Fibroblast of lung (primary cell): ENCODE results near the gene MORN1.

Experiments
- EZH2 ChIP-seq: IDR thresholded peaks from 2 replicates; pipeline ENCODE4 v1.5.1; 2012; ENCODE audit warnings: low read length, control low read depth, mild to moderate bottlenecking; ENCODE audit errors: missing control alignments
- TF ChIP-seq, protein P1 (sequence below), 2 donors: IDR thresholded peaks in 1 of 2; conservative IDR thresholded peaks in 1 of 2; 1 replicate in 1 of 2; 2 replicates in 1 of 2; pipeline ENCODE4 v1.5.1; 2011 to 2012; ENCODE audit warnings: low read length in 2 of 2, control low read depth in 1 of 2, inconsistent platforms in 1 of 2, low read depth in 1 of 2, mild to moderate bottlenecking in 1 of 2

DNA sequence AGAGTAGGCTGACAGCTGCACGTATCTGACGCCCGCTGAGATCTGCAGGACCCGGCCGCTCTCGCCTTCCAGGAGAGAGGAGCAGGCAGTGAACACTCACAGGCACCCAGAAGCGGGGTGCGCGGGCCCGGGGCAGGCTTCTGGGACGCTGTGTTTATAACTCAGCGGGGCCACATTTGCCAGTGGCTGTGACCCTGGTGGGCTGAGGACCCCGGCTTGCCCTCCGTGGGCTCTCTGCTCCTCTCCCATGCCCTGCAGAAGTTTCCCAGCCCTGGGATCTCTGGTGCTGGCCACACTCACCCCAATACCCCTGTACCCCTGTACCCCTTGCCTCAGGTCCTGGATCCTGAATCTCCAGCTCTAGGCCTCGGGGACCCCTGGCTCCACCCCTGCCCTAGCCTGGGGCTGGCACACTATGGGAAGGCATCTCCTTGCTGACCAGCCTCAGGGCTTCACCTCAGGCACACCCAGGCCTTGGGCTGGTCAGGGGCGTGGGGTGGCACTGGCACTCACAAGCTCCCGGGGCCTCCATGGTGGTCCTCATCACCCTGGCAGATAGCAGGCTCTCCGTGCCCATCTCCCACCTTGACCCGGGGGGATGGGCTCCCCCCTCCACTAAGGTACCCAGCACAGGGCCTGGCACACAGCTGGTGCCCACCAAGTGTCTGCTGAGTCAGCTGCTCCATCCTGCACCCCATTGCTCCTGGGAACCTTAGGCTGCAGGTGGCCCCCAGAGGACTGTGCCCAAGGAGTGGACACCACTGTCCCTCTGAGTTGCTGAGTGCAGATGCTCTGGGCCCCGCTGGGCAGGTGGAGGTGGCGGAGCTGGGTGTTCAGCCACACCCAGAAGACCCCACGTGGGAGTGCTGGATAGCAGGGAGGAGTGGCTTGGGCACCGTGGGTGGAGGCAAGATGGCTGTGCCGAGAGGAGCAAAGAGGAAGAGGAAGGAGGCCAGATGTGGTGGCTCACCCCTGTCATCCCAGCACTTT is 32.4 kb downstream of the MORN1 start:
- TF ChIP-seq, protein P1, sequence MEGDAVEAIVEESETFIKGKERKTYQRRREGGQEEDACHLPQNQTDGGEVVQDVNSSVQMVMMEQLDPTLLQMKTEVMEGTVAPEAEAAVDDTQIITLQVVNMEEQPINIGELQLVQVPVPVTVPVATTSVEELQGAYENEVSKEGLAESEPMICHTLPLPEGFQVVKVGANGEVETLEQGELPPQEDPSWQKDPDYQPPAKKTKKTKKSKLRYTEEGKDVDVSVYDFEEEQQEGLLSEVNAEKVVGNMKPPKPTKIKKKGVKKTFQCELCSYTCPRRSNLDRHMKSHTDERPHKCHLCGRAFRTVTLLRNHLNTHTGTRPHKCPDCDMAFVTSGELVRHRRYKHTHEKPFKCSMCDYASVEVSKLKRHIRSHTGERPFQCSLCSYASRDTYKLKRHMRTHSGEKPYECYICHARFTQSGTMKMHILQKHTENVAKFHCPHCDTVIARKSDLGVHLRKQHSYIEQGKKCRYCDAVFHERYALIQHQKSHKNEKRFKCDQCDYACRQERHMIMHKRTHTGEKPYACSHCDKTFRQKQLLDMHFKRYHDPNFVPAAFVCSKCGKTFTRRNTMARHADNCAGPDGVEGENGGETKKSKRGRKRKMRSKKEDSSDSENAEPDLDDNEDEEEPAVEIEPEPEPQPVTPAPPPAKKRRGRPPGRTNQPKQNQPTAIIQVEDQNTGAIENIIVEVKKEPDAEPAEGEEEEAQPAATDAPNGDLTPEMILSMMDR (conservative IDR thresholded peaks at IDR 0.05 in 1 of 2, IDR thresholded peaks at IDR 0.05 in 1 of 2; ENCODE audit: low read depth in 1 of 2, low read length in 2 of 2): no peak
- no peak for TF ChIP-seq EZH2
